K562 (cell line): ENCODE measurements around the gene GALNT13. TPM values are rescaled to one million over a fixed set of nuclear protein-coding genes. Genes with fewer than 3 reads are reported as not detected.

ENCODE experiments used
- ATAC-seq: fragments of 200-7000 bp; cut with Tn5 transposase; 3 replicates; pipeline ENCODE4 v1.9.1; 2020; ENCODE audit warnings: moderate library complexity
- BruUV-seq: library from RNA; stranded (reverse); fragments of 400-500 nt; replicated peaks from 2 replicates; lab custom pipeline; 2021; lab: Mats Ljungman, UMichigan
- CTCF ChIA-PET: fragments of 300-600 bp; formaldehyde crosslinking; extraction: SDS; loops from one replicate; lab custom pipeline; 2021; ENCODE audit warnings: low intra/inter-chr PET ratio; lab: Yijun Ruan, JAX
- POLR2A ChIA-PET: fragments of 300-600, 350-650 bp; sonication (Branson Sonifier 250); formaldehyde crosslinking; extraction: SDS; loops from one replicate; lab custom pipeline; 2021; ENCODE audit warnings: antibody characterized with exemption, inconsistent platforms; lab: Yijun Ruan, JAX
- DNase-seq, 4 experiments: peaks; one replicate each; pipeline versions ENCODE4 v3.0.0 to v3.0.0-alpha.2; 2011 to 2018; ENCODE audit warnings: low spot score in 3 of 4, mixed read lengths in 3 of 4; ENCODE audit errors: extremely low read depth in 1 of 4
- FAIRE-seq: peaks from 2 replicates; lab custom pipeline; 2011; peaks lifted over from hg19 to GRCh38; lab: Jason Lieb, UNC
- H2AFZ ChIP-seq: 2 replicates; pipeline ENCODE4 v1.6.0; 2011; ENCODE audit warnings: low read depth, low read length, control low read depth, inconsistent platforms
- H3K27ac ChIP-seq: fragments of 200-600 bp; 3 replicates; pipeline ENCODE4 v1.8.0; 2011; ENCODE audit warnings: low read depth, mild to moderate bottlenecking, control low read depth, inconsistent platforms, low read length, moderate library complexity, mixed read lengths; ENCODE audit errors: extremely low read depth
- H3K27me3 ChIP-seq, 2 experiments: fragments of 300-600 bp in 1 of 2; 2 replicates in 1 of 2; 3 replicates in 1 of 2; pipeline versions ENCODE4 v1.6.0 to v1.8.0; 2011; ENCODE audit warnings: inconsistent platforms in 2 of 2, low read length in 2 of 2, mild to moderate bottlenecking in 1 of 2, mixed read lengths in 1 of 2, moderate library complexity in 1 of 2; ENCODE audit not compliant: control insufficient read depth in 2 of 2, insufficient read depth in 2 of 2
- H3K36me3 ChIP-seq: fragments of 300-600 bp; 3 replicates; pipeline ENCODE4 v1.8.0; 2011; ENCODE audit warnings: mild to moderate bottlenecking, low read length, inconsistent platforms; ENCODE audit not compliant: control insufficient read depth, insufficient read depth
- H3K4me1 ChIP-seq, 2 experiments: fragments of 200-600 bp in 1 of 2; replicated peaks in 1 of 2; 2 replicates in 1 of 2; 3 replicates in 1 of 2; pipeline versions ENCODE4 v1.5.1 to v1.8.0; 2011; ENCODE audit warnings: inconsistent platforms in 2 of 2, low read length in 2 of 2, mild to moderate bottlenecking in 1 of 2, mixed read lengths in 1 of 2, moderate library complexity in 1 of 2; ENCODE audit not compliant: control insufficient read depth in 2 of 2, insufficient read depth in 2 of 2
- H3K4me2 ChIP-seq: 2 replicates; pipeline ENCODE4 v1.6.1; 2011; ENCODE audit warnings: low read length, control low read depth, inconsistent platforms, mixed read lengths; ENCODE audit not compliant: insufficient read depth
- H3K4me3 ChIP-seq: fragments of 200-600 bp; sonication (generic), shearing (Covaris generic); 2 replicates; pipeline ENCODE4 v1.5.1; 2016; ENCODE audit warnings: control low read depth, inconsistent platforms
- H3K79me2 ChIP-seq: fragments of 200-600 bp; 3 replicates; pipeline ENCODE4 v1.8.0; 2011; ENCODE audit warnings: low read length, inconsistent platforms; ENCODE audit not compliant: control insufficient read depth, insufficient read depth
- H3K9ac ChIP-seq, 2 experiments: 2 replicates each; pipeline versions ENCODE4 v1.6.0 to v1.6.1; 2011; ENCODE audit warnings: low read depth in 2 of 2, low read length in 2 of 2, control low read depth in 1 of 2, inconsistent platforms in 1 of 2, mild to moderate bottlenecking in 1 of 2, mixed read lengths in 1 of 2; ENCODE audit not compliant: insufficient read depth in 1 of 2
- H3K9me1 ChIP-seq: one replicate; pipeline ENCODE4 v1.6.0; 2011; ENCODE audit warnings: inconsistent platforms, mild to moderate bottlenecking, low read length, moderate library complexity; ENCODE audit not compliant: control insufficient read depth, insufficient read depth
- H3K9me3 ChIP-seq: replicated peaks from 2 replicates; pipeline ENCODE4 v1.5.1; 2011; ENCODE audit warnings: low read depth, low read length, inconsistent platforms; ENCODE audit not compliant: control insufficient read depth, insufficient read depth
- H4K20me1 ChIP-seq: replicated peaks from 2 replicates; pipeline ENCODE4 v1.6.1; 2011; ENCODE audit warnings: low read length, inconsistent platforms, mixed read lengths; ENCODE audit not compliant: control insufficient read depth, insufficient read depth
- ILF3 ChIP-seq: fragments of 450-650 bp; IDR thresholded peaks from 2 replicates; pipeline ENCODE4 v1.6.1; 2018; ENCODE audit warnings: antibody characterized with exemption, mild to moderate bottlenecking, moderate library complexity, borderline replicate concordance
- MAZ ChIP-seq, 2 experiments: fragments of 450-650 bp in 1 of 2; sonication (generic) in 1 of 2; formaldehyde crosslinking; IDR thresholded peaks in 1 of 2; conservative IDR thresholded peaks in 1 of 2; 2 replicates each; pipeline versions ENCODE4 v1.4.0 to v1.5.0; 2020; ENCODE audit warnings: mild to moderate bottlenecking in 1 of 2, missing genetic modification reagents in 1 of 2
- PREB ChIP-seq: sonication (generic); formaldehyde crosslinking; IDR thresholded peaks from 2 replicates; pipeline ENCODE4 v1.8.1; 2023; ENCODE audit warnings: mild to moderate bottlenecking, missing genetic modification reagents
- RUNX1 ChIP-seq: sonication (generic); IDR thresholded peaks from 2 replicates; pipeline ENCODE4 v1.6.1; 2016; ENCODE audit warnings: antibody characterized with exemption, low read depth
- ZNF551 ChIP-seq: fragments of 250-450 bp; sonication (Bioruptor Pico); IDR thresholded peaks from 2 replicates; pipeline ENCODE4 v1.5.0; 2021; ENCODE audit warnings: mild to moderate bottlenecking, moderate library complexity
- WGBS: fragments of 100-300 bp; shearing (Covaris generic); methylation state at CpG from one replicate; pipeline ENCODE4 v1.1.6; 2016; ENCODE audit warnings: low coverage, mixed read lengths; ENCODE audit not compliant: insufficient coverage; ENCODE audit errors: missing lambda C conversion rate; 5-methylcytosine and 5-hydroxymethylcytosine counted together
- in situ Hi-C: fragments of 300-500 bp; cut with MboI; formaldehyde crosslinking; loops from 4 replicates; pipeline ENCODE4 v1.15.0; 2018; ENCODE audit warnings: inconsistent platforms, mixed read lengths
- intact Hi-C: fragments of 100-400 bp; cut with micrococcal nuclease; formaldehyde crosslinking; loops from 2 replicates; pipeline ENCODE4 v1.14.2; 2022
- polyA plus RNA-seq, 8 experiments: library from polyadenylated mRNA; depleted of rRNA in 4 of 8; stranded (reverse) in 5 of 8; unstranded in 3 of 8; fragments of >200 nt; fragmentation: Nextera tagmentation in 2 of 8; fragmentation: Illumina TruSeq in 1 of 8; extraction: Ambion mirVana in 2 of 8; extraction: Trizol in 1 of 8; gene quantifications; 2 replicates each; pipeline versions ENCODE4 v1.2.1 to v1.2.3, GENCODE V29; 2011 to 2014; ENCODE audit warnings: inconsistent platforms in 1 of 8, missing spikeins in 1 of 8
- total RNA-seq, 7 experiments: library from RNA; depleted of rRNA in 6 of 7; stranded (reverse); fragments of >200 nt in 6 of 7; fragmentation: Illumina TruSeq in 2 of 7; extraction: Trizol in 2 of 7; gene quantifications; 2 replicates each; pipeline versions ENCODE4 v1.2.1 to v1.2.3, GENCODE V29; 2011 to 2021; ENCODE audit warnings: low replicate concordance in 1 of 7

GALNT13 gene
- total and polyA plus RNA-seq, 9 of the 15 experiments (the other 6 are each of a cell fraction or from before 2014, with no cell fraction given), result not detected

GRCh38 chr2:154231021-154231420 is 359.3 kb downstream of the GALNT13 start:
- H3K79me2 ChIP-seq, result no peaks in the 10 kb centered on the region
- no peak overlapping the region for H3K27ac ChIP-seq
- BruUV-seq, result no TSS peak
- no peaks in the 10 kb centered on the region for H3K36me3 ChIP-seq
- ChIA-PET POLR2A (no interaction called here), CTCF (no interaction called here)
- H3K4me1 ChIP-seq, result no peaks in the 10 kb centered on the region
- peaks cover 5% of the 10 kb centered on the region; the same call in 1 of the 2 replicates for H3K9me3 ChIP-seq
- no peak for DNase-seq
- WGBS, result 0% methylated on average over 1 of the region's 1 CpG
- H3K9me1 ChIP-seq, result no peaks in the 10 kb centered on the region
- in situ Hi-C loops (no loop called here), intact Hi-C loops (no loop called here)
- no peak overlapping the region for H3K4me3 ChIP-seq
- H4K20me1 ChIP-seq, result no peaks in the 10 kb centered on the region
- no peak for FAIRE-seq
- no peak overlapping the region for H3K4me2 ChIP-seq
- H3K27me3 ChIP-seq, result no peaks in the 10 kb centered on the region
- H3K9ac ChIP-seq, result no peak overlapping the region
- TF ChIP-seq RUNX1 (no peak), PREB (CRISPR knock-in tag) (no peak), ZNF551 (no peak), ILF3 (no peak), MAZ (CRISPR knock-in tag; conservative IDR thresholded peaks at IDR 0.05 in 1 of 2, IDR thresholded peaks at IDR 0.05 in 1 of 2) (no peak)
- H2AFZ ChIP-seq, result no peak overlapping the region
- ATAC-seq, result no peak
